OCI-LY1 (cell line): ENCODE measurements around the gene KCNE1.

ENCODE experiments used
- CTCF ChIP-seq: fragments of 200-600 bp; sonication (generic), shearing (Covaris generic); IDR thresholded peaks from 2 replicates; pipeline ENCODE4 v1.5.1; 2017; ENCODE audit warnings: mild to moderate bottlenecking, antibody characterized with exemption, low read length, moderate library complexity, mixed read lengths
- EZH2 ChIP-seq: fragments of 200-600 bp; sonication (generic), shearing (Covaris generic); IDR thresholded peaks from 2 replicates; pipeline ENCODE4 v1.8.0; 2017; ENCODE audit warnings: borderline replicate concordance, mixed run types, mild to moderate bottlenecking, antibody characterized with exemption, low read length, moderate library complexity, mixed read lengths

GRCh38 chr21:34558166-34558565 lies 46.2 kb upstream of the KCNE1 start:
- TF ChIP-seq CTCF (no peak), EZH2 (no peak)
